ENCODE data around the gene C1orf122.

DNA sequence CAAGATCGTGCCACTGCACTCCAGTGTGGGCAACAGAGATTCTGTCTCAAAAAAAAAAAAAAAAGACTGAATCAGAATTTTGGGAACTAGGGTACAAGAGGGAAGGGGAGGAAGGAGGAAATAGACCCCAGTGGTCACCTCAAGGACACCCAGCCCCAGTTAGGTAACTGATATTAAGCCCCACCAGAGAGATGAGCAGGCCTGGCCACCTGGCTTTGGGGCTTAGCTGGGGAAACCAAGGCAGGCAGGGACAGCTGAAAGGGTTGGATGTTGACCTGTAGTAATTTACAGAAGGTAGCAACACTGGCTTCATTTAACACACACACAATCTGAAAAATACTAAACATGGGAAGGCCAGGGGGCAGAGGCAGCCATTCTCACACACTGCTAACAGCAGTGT is 5.2 kb upstream of the C1orf122 start:
- TF ChIP-seq JUND (IDR thresholded peaks at IDR 0.05): no peak
- TF ChIP-seq, protein P1, sequence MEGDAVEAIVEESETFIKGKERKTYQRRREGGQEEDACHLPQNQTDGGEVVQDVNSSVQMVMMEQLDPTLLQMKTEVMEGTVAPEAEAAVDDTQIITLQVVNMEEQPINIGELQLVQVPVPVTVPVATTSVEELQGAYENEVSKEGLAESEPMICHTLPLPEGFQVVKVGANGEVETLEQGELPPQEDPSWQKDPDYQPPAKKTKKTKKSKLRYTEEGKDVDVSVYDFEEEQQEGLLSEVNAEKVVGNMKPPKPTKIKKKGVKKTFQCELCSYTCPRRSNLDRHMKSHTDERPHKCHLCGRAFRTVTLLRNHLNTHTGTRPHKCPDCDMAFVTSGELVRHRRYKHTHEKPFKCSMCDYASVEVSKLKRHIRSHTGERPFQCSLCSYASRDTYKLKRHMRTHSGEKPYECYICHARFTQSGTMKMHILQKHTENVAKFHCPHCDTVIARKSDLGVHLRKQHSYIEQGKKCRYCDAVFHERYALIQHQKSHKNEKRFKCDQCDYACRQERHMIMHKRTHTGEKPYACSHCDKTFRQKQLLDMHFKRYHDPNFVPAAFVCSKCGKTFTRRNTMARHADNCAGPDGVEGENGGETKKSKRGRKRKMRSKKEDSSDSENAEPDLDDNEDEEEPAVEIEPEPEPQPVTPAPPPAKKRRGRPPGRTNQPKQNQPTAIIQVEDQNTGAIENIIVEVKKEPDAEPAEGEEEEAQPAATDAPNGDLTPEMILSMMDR (IDR thresholded peaks at IDR 0.05; ENCODE audit: low read depth, low read length, missing input control): no peak
- TF ChIP-seq, protein P2, sequence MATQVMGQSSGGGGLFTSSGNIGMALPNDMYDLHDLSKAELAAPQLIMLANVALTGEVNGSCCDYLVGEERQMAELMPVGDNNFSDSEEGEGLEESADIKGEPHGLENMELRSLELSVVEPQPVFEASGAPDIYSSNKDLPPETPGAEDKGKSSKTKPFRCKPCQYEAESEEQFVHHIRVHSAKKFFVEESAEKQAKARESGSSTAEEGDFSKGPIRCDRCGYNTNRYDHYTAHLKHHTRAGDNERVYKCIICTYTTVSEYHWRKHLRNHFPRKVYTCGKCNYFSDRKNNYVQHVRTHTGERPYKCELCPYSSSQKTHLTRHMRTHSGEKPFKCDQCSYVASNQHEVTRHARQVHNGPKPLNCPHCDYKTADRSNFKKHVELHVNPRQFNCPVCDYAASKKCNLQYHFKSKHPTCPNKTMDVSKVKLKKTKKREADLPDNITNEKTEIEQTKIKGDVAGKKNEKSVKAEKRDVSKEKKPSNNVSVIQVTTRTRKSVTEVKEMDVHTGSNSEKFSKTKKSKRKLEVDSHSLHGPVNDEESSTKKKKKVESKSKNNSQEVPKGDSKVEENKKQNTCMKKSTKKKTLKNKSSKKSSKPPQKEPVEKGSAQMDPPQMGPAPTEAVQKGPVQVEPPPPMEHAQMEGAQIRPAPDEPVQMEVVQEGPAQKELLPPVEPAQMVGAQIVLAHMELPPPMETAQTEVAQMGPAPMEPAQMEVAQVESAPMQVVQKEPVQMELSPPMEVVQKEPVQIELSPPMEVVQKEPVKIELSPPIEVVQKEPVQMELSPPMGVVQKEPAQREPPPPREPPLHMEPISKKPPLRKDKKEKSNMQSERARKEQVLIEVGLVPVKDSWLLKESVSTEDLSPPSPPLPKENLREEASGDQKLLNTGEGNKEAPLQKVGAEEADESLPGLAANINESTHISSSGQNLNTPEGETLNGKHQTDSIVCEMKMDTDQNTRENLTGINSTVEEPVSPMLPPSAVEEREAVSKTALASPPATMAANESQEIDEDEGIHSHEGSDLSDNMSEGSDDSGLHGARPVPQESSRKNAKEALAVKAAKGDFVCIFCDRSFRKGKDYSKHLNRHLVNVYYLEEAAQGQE (IDR thresholded peaks at IDR 0.05): no peak
- TF ChIP-seq FOXA1 (IDR thresholded peaks at IDR 0.05): no peak
- TF ChIP-seq, protein P3, sequence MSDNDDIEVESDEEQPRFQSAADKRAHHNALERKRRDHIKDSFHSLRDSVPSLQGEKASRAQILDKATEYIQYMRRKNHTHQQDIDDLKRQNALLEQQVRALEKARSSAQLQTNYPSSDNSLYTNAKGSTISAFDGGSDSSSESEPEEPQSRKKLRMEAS (IDR thresholded peaks at IDR 0.05): no peak
- TF ChIP-seq YY1 (IDR thresholded peaks at IDR 0.05): no peak
- no peak for TF ChIP-seq RAD21 (IDR thresholded peaks at IDR 0.05)
- TF ChIP-seq, protein P4, sequence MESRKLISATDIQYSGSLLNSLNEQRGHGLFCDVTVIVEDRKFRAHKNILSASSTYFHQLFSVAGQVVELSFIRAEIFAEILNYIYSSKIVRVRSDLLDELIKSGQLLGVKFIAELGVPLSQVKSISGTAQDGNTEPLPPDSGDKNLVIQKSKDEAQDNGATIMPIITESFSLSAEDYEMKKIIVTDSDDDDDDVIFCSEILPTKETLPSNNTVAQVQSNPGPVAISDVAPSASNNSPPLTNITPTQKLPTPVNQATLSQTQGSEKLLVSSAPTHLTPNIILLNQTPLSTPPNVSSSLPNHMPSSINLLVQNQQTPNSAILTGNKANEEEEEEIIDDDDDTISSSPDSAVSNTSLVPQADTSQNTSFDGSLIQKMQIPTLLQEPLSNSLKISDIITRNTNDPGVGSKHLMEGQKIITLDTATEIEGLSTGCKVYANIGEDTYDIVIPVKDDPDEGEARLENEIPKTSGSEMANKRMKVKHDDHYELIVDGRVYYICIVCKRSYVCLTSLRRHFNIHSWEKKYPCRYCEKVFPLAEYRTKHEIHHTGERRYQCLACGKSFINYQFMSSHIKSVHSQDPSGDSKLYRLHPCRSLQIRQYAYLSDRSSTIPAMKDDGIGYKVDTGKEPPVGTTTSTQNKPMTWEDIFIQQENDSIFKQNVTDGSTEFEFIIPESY (IDR thresholded peaks at IDR 0.05): no peak
